ENCODE measurements around the gene RASAL2. TPM values are rescaled to one million over a fixed set of nuclear protein-coding genes. Genes with fewer than 3 reads are reported as not detected.

RASAL2 gene
- total RNA-seq (6.4 and 11.9 TPM in 2 replicates), polyA plus RNA-seq (20.5 and 21.8 TPM in 2 replicates), polyA minus RNA-seq (ENCODE audit: low replicate concordance) (26.8 and 31.5 TPM in 2 replicates)
- 7.9 and 9.8 TPM in 2 replicates for polyA plus RNA-seq (2012)

GRCh38 chr1:178093951-178094738, at the start of gene RASAL2:
TSS of gene RASAL2 (plus strand) at chr1:178094104. CDS start at chr1:178094493, 389 bp downstream.
- Histone ChIP-seq H3K9me3 (ENCODE audit: control insufficient read depth, insufficient read depth, low read depth, low read length) (no peaks in the 10 kb centered on the region), H2AFZ (ENCODE audit: low read length) (peak within 1 kb of the TSS; percentile 72), H3K4me2 (ENCODE audit: extremely low read depth, insufficient read depth, low read length) (peak within 1 kb of the TSS; percentile 88), H3K27ac (ENCODE audit: insufficient read depth, low read length) (peak within 1 kb of the TSS; percentile 88), H3K36me3 (ENCODE audit: control insufficient read depth, insufficient read depth, low read length) (no peaks in the 10 kb centered on the region), H3K79me2 (ENCODE audit: control insufficient read depth, insufficient read depth, low read length) (peaks cover 51% of the 10 kb centered on the region), H3K9ac (ENCODE audit: insufficient read depth, low read length) (peak within 1 kb of the TSS; percentile 89), H3K27me3 (ENCODE audit: control insufficient read depth, insufficient read depth, low read length) (no peaks in the 10 kb centered on the region), H3K4me3 (replicated peaks in 1 of 4; ENCODE audit: control extremely low read depth in 1 of 4, insufficient read depth in 1 of 4, low read depth in 3 of 4, low read length in 4 of 4) (peak within 1 kb of the TSS; percentile 72 to 98 (median 78)), H4K20me1 (ENCODE audit: control insufficient read depth, extremely low read depth, insufficient read depth, low read length) (no peaks in the 10 kb centered on the region), H3K4me1 (ENCODE audit: control insufficient read depth, extremely low read depth, insufficient read depth, low read length) (peaks cover 13% of the 10 kb centered on the region)
- DNase-seq (ENCODE audit: low read depth in 2 of 2): peak; percentile 51 to 61
- no peak for TF ChIP-seq EZH2 (IDR thresholded peaks at IDR 0.05; ENCODE audit: low read length, missing control alignments)
- TF ChIP-seq, protein P1, sequence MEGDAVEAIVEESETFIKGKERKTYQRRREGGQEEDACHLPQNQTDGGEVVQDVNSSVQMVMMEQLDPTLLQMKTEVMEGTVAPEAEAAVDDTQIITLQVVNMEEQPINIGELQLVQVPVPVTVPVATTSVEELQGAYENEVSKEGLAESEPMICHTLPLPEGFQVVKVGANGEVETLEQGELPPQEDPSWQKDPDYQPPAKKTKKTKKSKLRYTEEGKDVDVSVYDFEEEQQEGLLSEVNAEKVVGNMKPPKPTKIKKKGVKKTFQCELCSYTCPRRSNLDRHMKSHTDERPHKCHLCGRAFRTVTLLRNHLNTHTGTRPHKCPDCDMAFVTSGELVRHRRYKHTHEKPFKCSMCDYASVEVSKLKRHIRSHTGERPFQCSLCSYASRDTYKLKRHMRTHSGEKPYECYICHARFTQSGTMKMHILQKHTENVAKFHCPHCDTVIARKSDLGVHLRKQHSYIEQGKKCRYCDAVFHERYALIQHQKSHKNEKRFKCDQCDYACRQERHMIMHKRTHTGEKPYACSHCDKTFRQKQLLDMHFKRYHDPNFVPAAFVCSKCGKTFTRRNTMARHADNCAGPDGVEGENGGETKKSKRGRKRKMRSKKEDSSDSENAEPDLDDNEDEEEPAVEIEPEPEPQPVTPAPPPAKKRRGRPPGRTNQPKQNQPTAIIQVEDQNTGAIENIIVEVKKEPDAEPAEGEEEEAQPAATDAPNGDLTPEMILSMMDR (conservative IDR thresholded peaks at IDR 0.05 in 1 of 2, IDR thresholded peaks at IDR 0.05 in 1 of 2; ENCODE audit: low read depth in 1 of 2, low read length in 2 of 2): peak; percentile 12 to 18

DNA sequence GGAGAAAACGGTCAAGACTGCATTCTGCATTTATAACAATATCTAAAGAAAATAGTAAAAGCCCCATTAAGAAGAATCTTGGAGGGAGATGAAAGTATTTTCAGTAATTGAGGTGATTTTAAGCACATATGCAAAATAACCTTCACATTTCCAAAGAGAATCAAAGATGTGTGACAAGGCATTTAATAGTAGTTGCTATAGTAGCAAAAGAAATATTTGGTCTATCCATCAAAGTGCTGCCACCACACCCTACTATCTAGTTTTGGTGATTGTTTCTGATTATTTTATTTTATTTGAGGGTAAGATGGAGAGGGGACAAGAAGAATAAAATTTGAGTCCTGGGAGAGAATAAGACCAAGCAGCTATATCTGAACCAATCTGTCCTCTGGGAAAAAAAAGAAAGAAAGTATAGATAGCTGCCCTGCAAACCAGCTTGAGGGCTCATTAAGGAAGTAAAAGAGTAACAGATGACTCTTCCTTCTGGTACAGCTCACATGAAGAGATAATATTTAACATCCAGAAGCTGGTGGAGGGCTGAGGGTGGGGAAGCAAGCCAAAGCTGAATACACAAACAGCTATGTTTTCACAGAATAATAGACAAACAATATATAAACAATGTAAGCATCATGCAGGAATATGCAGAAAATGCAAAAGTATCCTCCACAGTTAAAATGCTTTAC, 47.2 kb upstream of the RASAL2 start:
- no peak overlapping the region for H3K9ac ChIP-seq (ENCODE audit: insufficient read depth, low read length)
- no peaks in the 10 kb centered on the region for H3K79me2 ChIP-seq (ENCODE audit: control insufficient read depth, insufficient read depth, low read length)
- H3K27me3 ChIP-seq (ENCODE audit: control insufficient read depth, insufficient read depth, low read length): no peaks in the 10 kb centered on the region
- no peak overlapping the region for H3K27ac ChIP-seq (ENCODE audit: insufficient read depth, low read length)
- no peaks in the 10 kb centered on the region for H4K20me1 ChIP-seq (ENCODE audit: control insufficient read depth, extremely low read depth, insufficient read depth, low read length)
- DNase-seq (ENCODE audit: low read depth in 2 of 2): no peak
- H3K4me1 ChIP-seq (ENCODE audit: control insufficient read depth, extremely low read depth, insufficient read depth, low read length): no peaks in the 10 kb centered on the region
- H3K4me3 ChIP-seq (replicated peaks in 1 of 4; ENCODE audit: control extremely low read depth in 1 of 4, insufficient read depth in 1 of 4, low read depth in 3 of 4, low read length in 4 of 4): no peak overlapping the region
- TF ChIP-seq EZH2 (IDR thresholded peaks at IDR 0.05; ENCODE audit: low read length, missing control alignments): no peak
- TF ChIP-seq, protein P1 (conservative IDR thresholded peaks at IDR 0.05 in 1 of 2, IDR thresholded peaks at IDR 0.05 in 1 of 2; ENCODE audit: low read depth in 1 of 2, low read length in 2 of 2): no peak
- no peaks in the 10 kb centered on the region for H3K36me3 ChIP-seq (ENCODE audit: control insufficient read depth, insufficient read depth, low read length)
- H2AFZ ChIP-seq (ENCODE audit: low read length): no peak overlapping the region
- H3K4me2 ChIP-seq (ENCODE audit: extremely low read depth, insufficient read depth, low read length): no peak overlapping the region
- H3K9me3 ChIP-seq (ENCODE audit: control insufficient read depth, insufficient read depth, low read depth, low read length): no peaks in the 10 kb centered on the region

DNA sequence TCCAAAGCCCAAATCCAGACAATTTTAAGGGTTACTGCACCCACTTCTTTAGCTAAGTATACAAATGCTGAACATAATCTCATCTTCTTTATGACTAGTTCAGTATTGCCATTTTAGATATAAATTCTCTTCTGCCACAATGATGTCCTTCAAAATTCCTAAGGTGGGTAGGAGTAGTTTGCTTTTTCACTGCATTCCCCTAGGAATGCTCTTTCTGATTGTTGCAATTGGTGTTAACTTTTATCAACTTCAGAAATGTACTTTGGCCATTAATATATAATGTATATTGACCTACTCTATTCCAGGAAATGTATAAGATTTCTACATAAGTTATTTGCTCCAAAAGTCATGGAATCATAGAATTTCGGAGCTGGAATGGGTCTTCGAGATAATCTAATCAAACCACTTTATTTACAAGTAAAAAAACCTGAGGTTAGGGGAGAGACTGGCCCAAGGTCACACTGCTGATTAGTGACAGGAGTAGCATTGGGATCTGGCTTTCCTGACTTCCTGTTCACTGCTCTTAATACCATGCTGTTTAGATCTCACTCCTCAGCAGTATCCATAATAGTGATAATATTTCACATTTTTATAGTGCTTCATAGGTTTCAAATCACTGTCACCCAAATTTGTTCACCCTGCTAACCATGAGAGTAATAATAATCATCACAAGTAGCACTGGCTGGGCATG, 46.4 kb upstream of the RASAL2 start:
- no peaks in the 10 kb centered on the region for H3K79me2 ChIP-seq (ENCODE audit: control insufficient read depth, insufficient read depth, low read length)
- no peaks in the 10 kb centered on the region for H3K27me3 ChIP-seq (ENCODE audit: control insufficient read depth, insufficient read depth, low read length)
- TF ChIP-seq EZH2 (IDR thresholded peaks at IDR 0.05; ENCODE audit: low read length, missing control alignments): no peak
- H3K4me1 ChIP-seq (ENCODE audit: control insufficient read depth, extremely low read depth, insufficient read depth, low read length): no peaks in the 10 kb centered on the region
- no peaks in the 10 kb centered on the region for H3K36me3 ChIP-seq (ENCODE audit: control insufficient read depth, insufficient read depth, low read length)
- no peak overlapping the region for H3K9ac ChIP-seq (ENCODE audit: insufficient read depth, low read length)
- no peaks in the 10 kb centered on the region for H4K20me1 ChIP-seq (ENCODE audit: control insufficient read depth, extremely low read depth, insufficient read depth, low read length)
- H2AFZ ChIP-seq (ENCODE audit: low read length): no peak overlapping the region
- H3K27ac ChIP-seq (ENCODE audit: insufficient read depth, low read length): no peak overlapping the region
- H3K9me3 ChIP-seq (ENCODE audit: control insufficient read depth, insufficient read depth, low read depth, low read length): no peaks in the 10 kb centered on the region
- no peak overlapping the region for H3K4me2 ChIP-seq (ENCODE audit: extremely low read depth, insufficient read depth, low read length)
- no peak overlapping the region for H3K4me3 ChIP-seq (replicated peaks in 1 of 4; ENCODE audit: control extremely low read depth in 1 of 4, insufficient read depth in 1 of 4, low read depth in 3 of 4, low read length in 4 of 4)
- no peak for DNase-seq (ENCODE audit: low read depth in 2 of 2)
